Activated T-helper 9 cell treated with anti-CD3 and anti-CD28 coated beads, Interleukin-2, amount 50 U/mL, for 16 hours (primary cell): ENCODE results near the gene GNA14.
"Not testable (repeated sequence)": the region's sequence is repeated elsewhere in the genome, so short reads cannot be mapped to it uniquely, and the experiment has no call there.

ENCODE experiments used
- DNase-seq: peaks from one replicate; pipeline ENCODE4 v3.0.0-alpha.2; 2020; ENCODE audit warnings: low read depth

GNA14 gene

GRCh38 chr9:77588271-77588937, 59.7 kb downstream of the GNA14 start:
- DNase-seq = no peak

- DNase-seq = no peak
Observed at GRCh38 chr9:77587851-77588250, 60.3 kb downstream of the GNA14 start.

- no peak for DNase-seq
Observed at GRCh38 chr9:77587042-77587441, 61.1 kb downstream of the GNA14 start.

GRCh38 chr9:77586591-77586990, 61.5 kb downstream of the GNA14 start:
- DNase-seq = no peak

GRCh38 chr9:77585335-77585786, 62.8 kb downstream of the GNA14 start:
- no peak for DNase-seq

GRCh38 chr9:77584927-77585326, 63.2 kb downstream of the GNA14 start:
- not testable (repeated sequence) for DNase-seq

GRCh38 chr9:77582961-77583576, 65.1 kb downstream of the GNA14 start:
- no peak for DNase-seq

- DNase-seq = no peak
Observed at GRCh38 chr9:77582525-77582924, 65.6 kb downstream of the GNA14 start.

GRCh38 chr9:77575785-77576184, 72.3 kb downstream of the GNA14 start:
- no peak for DNase-seq

GRCh38 chr9:77569335-77569734, 78.8 kb downstream of the GNA14 start:
- DNase-seq = no peak

GRCh38 chr9:77563174-77563573, 84.9 kb downstream of the GNA14 start:
- no peak for DNase-seq

- no peak for DNase-seq
Observed at GRCh38 chr9:77562019-77562748, 85.9 kb downstream of the GNA14 start.

- no peak for DNase-seq
Observed at GRCh38 chr9:77561331-77562018, 86.6 kb downstream of the GNA14 start.

GRCh38 chr9:77556396-77556795, 91.7 kb downstream of the GNA14 start:
- no peak for DNase-seq

- DNase-seq = no peak
Observed at GRCh38 chr9:77554586-77555105, 93.5 kb downstream of the GNA14 start.

- no peak for DNase-seq
Observed at GRCh38 chr9:77547106-77547730, 100.9 kb downstream of the GNA14 start.

GRCh38 chr9:77546376-77546950, 101.7 kb downstream of the GNA14 start:
- no peak for DNase-seq

- DNase-seq = no peak
Observed at GRCh38 chr9:77544546-77544945, 103.6 kb downstream of the GNA14 start.

GRCh38 chr9:77543131-77543822, 104.8 kb downstream of the GNA14 start:
- DNase-seq = no peak

- DNase-seq = no peak
Observed at GRCh38 chr9:77541600-77541999, 106.5 kb downstream of the GNA14 start.

GRCh38 chr9:77541055-77541454, 107.1 kb downstream of the GNA14 start:
- DNase-seq = no peak
